ENCODE data around the gene PXDN.

- TF ChIP-seq CTCF (conservative IDR thresholded peaks at IDR 0.05; ENCODE audit: low read depth, low read length): peak; percentile 42
- no peak for TF ChIP-seq EZH2 (IDR thresholded peaks at IDR 0.05; ENCODE audit: low read length, unreplicated experiment)
- TF ChIP-seq EZH2phosphoT487 (IDR thresholded peaks at IDR 0.05; ENCODE audit: borderline replicate concordance, low read length): no peak
These were observed 45.3 kb upstream of the PXDN start for GRCh38 chr2:1789610-1790009.

Measured in PC-3 (cell line).